Inferior parietal cortex (tissue), 1 donor: Measurements from ENCODE around the gene MASP1.

ENCODE experiments used
- DNase-seq: peaks from one replicate; pipeline ENCODE4 v3.0.0-alpha.2; 2016; ENCODE audit errors: extremely low spot score

Gene MASP1

GRCh38 chr3:187291512-187292132, at the start of gene MASP1:
TSS of gene MASP1 (minus strand) at chr3:187291737. CDS start at chr3:187291632, 105 bp downstream.
- DNase-seq, result no peak

GRCh38 chr3:187340578-187340977, 49.0 kb upstream of the MASP1 start:
- DNase-seq, result no peak

GRCh38 chr3:187336322-187336721, 44.8 kb upstream of the MASP1 start:
- no peak for DNase-seq

- no peak for DNase-seq
Observed at GRCh38 chr3:187334904-187335303, 43.4 kb upstream of the MASP1 start.

GRCh38 chr3:187328691-187329090, 37.2 kb upstream of the MASP1 start:
- no peak for DNase-seq

GRCh38 chr3:187327845-187328244, 36.3 kb upstream of the MASP1 start:
- no peak for DNase-seq

- DNase-seq, result no peak
Observed at GRCh38 chr3:187325632-187326031, 34.1 kb upstream of the MASP1 start.

GRCh38 chr3:187323091-187323490, 31.6 kb upstream of the MASP1 start:
- DNase-seq, result no peak

GRCh38 chr3:187322291-187322690, 30.8 kb upstream of the MASP1 start:
- DNase-seq, result no peak

GRCh38 chr3:187321766-187322165, 30.2 kb upstream of the MASP1 start:
- no peak for DNase-seq

- DNase-seq, result peak; percentile 85
Observed at GRCh38 chr3:187319699-187320302, 28.3 kb upstream of the MASP1 start.

GRCh38 chr3:187318819-187319616, 27.5 kb upstream of the MASP1 start:
- peak; percentile 72 for DNase-seq

GRCh38 chr3:187315872-187316271, 24.3 kb upstream of the MASP1 start:
- no peak for DNase-seq

- DNase-seq, result no peak
Observed at GRCh38 chr3:187314176-187314575, 22.6 kb upstream of the MASP1 start.

- no peak for DNase-seq
Observed at GRCh38 chr3:187310954-187311470, 19.5 kb upstream of the MASP1 start.

- no peak for DNase-seq
Observed at GRCh38 chr3:187310226-187310625, 18.7 kb upstream of the MASP1 start.

- no peak for DNase-seq
Observed at GRCh38 chr3:187305881-187306280, 14.3 kb upstream of the MASP1 start.

- no peak for DNase-seq
Observed at GRCh38 chr3:187299611-187300010, 8.1 kb upstream of the MASP1 start.

GRCh38 chr3:187296911-187297310, 5.4 kb upstream of the MASP1 start:
- DNase-seq, result no peak

GRCh38 chr3:187296058-187296457, 4.5 kb upstream of the MASP1 start:
- DNase-seq, result no peak

- DNase-seq, result no peak
Observed at GRCh38 chr3:187295316-187296034, 3.9 kb upstream of the MASP1 start.
